Neutrophil (primary cell): Measurements from ENCODE around the gene FAM83G.

Experiments used
- H3K27ac ChIP-seq: fragments of 200-600 bp; sonication (generic); 2 replicates; pipeline ENCODE4 v1.5.1; 2016; ENCODE audit warnings: mild to moderate bottlenecking, moderate library complexity
- H3K27me3 ChIP-seq: fragments of 200-600 bp; sonication (generic); 2 replicates; pipeline ENCODE4 v1.6.0; 2016; ENCODE audit warnings: mild to moderate bottlenecking
- H3K36me3 ChIP-seq: fragments of 200-600 bp; sonication (generic); 2 replicates; pipeline ENCODE4 v1.5.1; 2017
- H3K4me1 ChIP-seq, 2 experiments: fragments of 200-600 bp in 1 of 2; sonication (generic) in 1 of 2; 1 replicate in 1 of 2; 2 replicates in 1 of 2; pipeline versions ENCODE4 v1.5.1 to v1.6.1; 2013 to 2016; ENCODE audit warnings: low read depth in 1 of 2, low read length in 1 of 2, mild to moderate bottlenecking in 1 of 2, moderate library complexity in 1 of 2; ENCODE audit not compliant: control insufficient read depth in 1 of 2, insufficient read depth in 1 of 2
- H3K4me3 ChIP-seq, 2 experiments: fragments of 200-600 bp in 1 of 2; sonication (generic) in 1 of 2; 1 replicate in 1 of 2; 2 replicates in 1 of 2; pipeline ENCODE4 v1.5.1; 2013 to 2016; ENCODE audit warnings: low read depth in 1 of 2, low read length in 1 of 2, mild to moderate bottlenecking in 1 of 2, moderate library complexity in 1 of 2
- H3K9me3 ChIP-seq: fragments of 200-600 bp; sonication (generic); 2 replicates; pipeline ENCODE4 v1.5.1; 2016
- TF ChIP-seq, protein P1 (sequence below): fragments of 200-600 bp; sonication (generic); IDR thresholded peaks from 2 replicates; pipeline ENCODE4 v1.5.1; 2016; ENCODE audit warnings: antibody characterized with exemption

Gene FAM83G

GRCh38 chr17:18985475-18985874, 19.1 kb downstream of the FAM83G start:
- peaks cover 73% of the 10 kb centered on the region for H3K36me3 ChIP-seq
- TF ChIP-seq, protein P1, sequence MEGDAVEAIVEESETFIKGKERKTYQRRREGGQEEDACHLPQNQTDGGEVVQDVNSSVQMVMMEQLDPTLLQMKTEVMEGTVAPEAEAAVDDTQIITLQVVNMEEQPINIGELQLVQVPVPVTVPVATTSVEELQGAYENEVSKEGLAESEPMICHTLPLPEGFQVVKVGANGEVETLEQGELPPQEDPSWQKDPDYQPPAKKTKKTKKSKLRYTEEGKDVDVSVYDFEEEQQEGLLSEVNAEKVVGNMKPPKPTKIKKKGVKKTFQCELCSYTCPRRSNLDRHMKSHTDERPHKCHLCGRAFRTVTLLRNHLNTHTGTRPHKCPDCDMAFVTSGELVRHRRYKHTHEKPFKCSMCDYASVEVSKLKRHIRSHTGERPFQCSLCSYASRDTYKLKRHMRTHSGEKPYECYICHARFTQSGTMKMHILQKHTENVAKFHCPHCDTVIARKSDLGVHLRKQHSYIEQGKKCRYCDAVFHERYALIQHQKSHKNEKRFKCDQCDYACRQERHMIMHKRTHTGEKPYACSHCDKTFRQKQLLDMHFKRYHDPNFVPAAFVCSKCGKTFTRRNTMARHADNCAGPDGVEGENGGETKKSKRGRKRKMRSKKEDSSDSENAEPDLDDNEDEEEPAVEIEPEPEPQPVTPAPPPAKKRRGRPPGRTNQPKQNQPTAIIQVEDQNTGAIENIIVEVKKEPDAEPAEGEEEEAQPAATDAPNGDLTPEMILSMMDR, result no peak
- no peaks in the 10 kb centered on the region for H3K4me1 ChIP-seq
- H3K27me3 ChIP-seq, result no peaks in the 10 kb centered on the region
- H3K9me3 ChIP-seq, result no peaks in the 10 kb centered on the region
- no peak overlapping the region for H3K27ac ChIP-seq
- no peak overlapping the region for H3K4me3 ChIP-seq

DNA sequence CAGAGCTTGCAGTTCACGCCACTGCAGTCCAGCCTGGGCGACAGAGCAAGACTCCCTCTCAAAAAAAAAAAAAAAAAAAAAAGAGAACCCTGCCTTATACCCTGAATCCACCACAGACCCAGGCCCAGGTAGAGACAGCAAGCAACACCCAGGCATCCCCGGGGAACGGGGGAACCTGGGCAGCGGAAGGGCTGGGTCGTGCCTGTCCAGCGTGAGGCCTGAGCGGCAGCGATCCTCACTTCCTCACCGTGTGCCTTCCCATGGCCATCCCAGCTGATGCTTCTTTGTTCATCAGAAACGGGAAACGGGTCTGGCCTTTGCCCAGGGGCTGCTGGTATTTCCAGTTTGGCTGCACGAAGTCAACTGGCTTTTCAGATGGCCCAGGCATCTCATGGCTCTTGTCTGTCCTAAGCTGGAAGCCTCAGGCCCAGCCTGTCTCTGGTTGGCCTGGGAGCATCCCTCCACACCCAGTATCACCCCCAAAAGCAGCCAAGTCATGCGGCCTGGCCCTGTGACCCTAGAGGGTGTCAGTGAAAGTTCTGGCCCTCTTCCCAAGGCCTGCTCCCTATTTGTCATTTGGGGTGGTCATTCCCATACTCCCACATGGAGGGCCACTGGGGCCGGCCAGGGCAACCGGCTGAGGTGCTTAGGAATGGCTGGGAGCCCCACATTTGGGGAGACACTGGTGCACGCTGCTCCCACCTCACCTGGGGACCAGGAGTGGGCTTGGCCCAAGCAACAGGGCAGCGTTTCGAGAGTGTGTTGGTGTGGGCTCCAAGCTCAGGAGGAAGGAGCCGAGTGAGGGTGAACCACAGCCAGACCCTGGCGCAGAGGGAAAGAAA, 20.1 kb downstream of the FAM83G start:
- TF ChIP-seq, protein P1, result no peak
- H3K36me3 ChIP-seq, result peaks cover 78% of the 10 kb centered on the region
- no peak overlapping the region for H3K27ac ChIP-seq
- no peaks in the 10 kb centered on the region for H3K27me3 ChIP-seq
- no peaks in the 10 kb centered on the region for H3K4me1 ChIP-seq
- H3K9me3 ChIP-seq, result no peaks in the 10 kb centered on the region
- H3K4me3 ChIP-seq, result no peak overlapping the region

- Histone ChIP-seq H3K27ac (no peak overlapping the region), H3K36me3 (peaks cover 78% of the 10 kb centered on the region), H3K4me1 (no peaks in the 10 kb centered on the region), H3K4me3 (no peak overlapping the region), H3K27me3 (no peaks in the 10 kb centered on the region), H3K9me3 (no peaks in the 10 kb centered on the region)
- TF ChIP-seq, protein P1, result no peak
These were observed 22.7 kb downstream of the FAM83G start for GRCh38 chr17:18981642-18982424.

DNA sequence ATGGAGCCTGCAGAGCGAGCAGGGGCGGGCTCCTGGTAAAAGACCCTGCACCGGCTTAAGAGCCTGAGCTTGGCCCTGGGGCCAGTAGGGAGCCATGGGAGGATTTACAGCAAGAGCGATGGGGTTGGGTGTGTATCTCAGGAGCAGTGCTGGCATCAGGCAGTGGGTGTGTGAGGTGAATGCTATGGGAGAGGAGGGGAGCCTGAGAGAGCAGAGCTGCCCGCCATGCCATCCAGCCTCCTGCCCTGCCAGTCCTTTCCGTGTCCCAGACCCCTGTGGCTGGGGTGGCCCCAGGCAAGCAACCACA, 23.3 kb downstream of the FAM83G start:
- H3K27me3 ChIP-seq, result no peaks in the 10 kb centered on the region
- H3K4me3 ChIP-seq, result no peak overlapping the region
- TF ChIP-seq, protein P1, result no peak
- no peaks in the 10 kb centered on the region for H3K9me3 ChIP-seq
- H3K4me1 ChIP-seq, result no peaks in the 10 kb centered on the region
- H3K36me3 ChIP-seq, result peaks cover 80% of the 10 kb centered on the region
- H3K27ac ChIP-seq, result no peak overlapping the region

- Histone ChIP-seq H3K4me3 (no peak overlapping the region), H3K27me3 (no peaks in the 10 kb centered on the region), H3K9me3 (no peaks in the 10 kb centered on the region), H3K27ac (no peak overlapping the region), H3K36me3 (peaks cover 80% of the 10 kb centered on the region), H3K4me1 (no peaks in the 10 kb centered on the region)
- TF ChIP-seq, protein P1, result no peak
These were observed 23.8 kb downstream of the FAM83G start for GRCh38 chr17:18980682-18981334.
